HG02884 (cell line): ENCODE results near the gene SIX4.
"Not testable (repeated sequence)": the region's sequence is repeated elsewhere in the genome, so short reads cannot be mapped to it uniquely, and the experiment has no call there.

Source experiments
- ATAC-seq: cut with Tn5 transposase; IDR thresholded peaks from one replicate; pipeline ENCODE4 v1.9.1; 2021; ENCODE audit warnings: mild to moderate bottlenecking, moderate library complexity; ENCODE audit not compliant: unreplicated experiment

Gene SIX4

DNA sequence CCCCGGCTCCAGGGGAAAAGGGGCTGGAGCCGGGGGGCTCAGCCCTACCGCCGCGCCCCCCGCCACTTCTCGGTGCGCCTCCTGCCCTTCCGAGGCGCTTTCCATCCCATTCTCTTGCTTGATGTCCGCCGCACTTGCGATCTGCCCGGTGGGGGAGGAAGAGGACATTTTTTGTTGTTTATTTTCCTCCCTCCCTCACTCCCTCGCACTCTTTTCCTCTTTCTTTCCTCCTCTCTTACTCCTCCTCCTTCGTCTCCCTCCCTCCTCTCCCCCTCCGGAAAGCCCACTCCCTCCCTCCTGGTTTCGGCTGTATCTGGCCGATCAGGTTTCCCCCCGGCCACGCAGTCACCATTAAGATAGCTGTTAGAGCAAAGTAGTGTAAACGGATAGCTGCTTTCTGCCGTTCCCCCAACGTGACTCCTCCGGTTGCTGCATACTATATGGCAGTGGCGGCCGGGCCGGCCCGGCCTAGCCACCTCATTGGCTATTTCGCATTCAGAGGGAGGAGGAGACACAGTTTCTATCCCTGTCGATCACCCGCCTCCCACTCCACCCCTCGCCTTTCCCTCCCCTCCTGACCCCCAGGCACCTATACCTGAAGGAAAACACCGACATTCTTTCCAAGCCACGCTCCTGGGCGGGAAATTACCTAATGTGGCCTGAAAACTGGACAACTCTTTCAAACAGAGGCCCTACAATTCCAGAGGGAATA lies at the start of gene SIX4:
SIX4 (minus strand) TSS at position 445 of the 712 bp plus-strand sequence; CDS start at position 168, 277 bp downstream.
- peak; percentile 51 for ATAC-seq

- no peak for ATAC-seq
These were observed 49.4 kb upstream of the SIX4 start for GRCh38 chr14:60773558-60773957.

DNA sequence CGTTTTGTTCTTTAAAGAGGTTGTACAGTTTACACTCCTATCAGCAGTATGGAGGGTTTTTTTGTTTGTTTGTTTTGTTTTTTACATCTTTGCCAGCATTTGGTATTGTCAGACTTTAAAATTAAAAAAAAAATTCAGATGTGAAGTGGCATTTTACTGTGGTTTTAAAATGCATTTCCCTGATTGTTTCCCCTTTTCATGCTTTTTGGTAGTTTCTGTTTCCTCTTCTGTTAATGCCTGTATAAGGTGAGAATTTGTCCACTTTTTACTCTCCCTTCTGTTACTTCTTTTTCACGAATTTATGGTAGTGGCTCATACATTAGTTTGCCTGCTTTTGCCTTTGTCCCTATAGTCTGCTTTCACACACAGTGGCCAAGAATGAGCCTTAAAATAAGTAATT lies 47.0 kb upstream of the SIX4 start:
- no peak for ATAC-seq

DNA sequence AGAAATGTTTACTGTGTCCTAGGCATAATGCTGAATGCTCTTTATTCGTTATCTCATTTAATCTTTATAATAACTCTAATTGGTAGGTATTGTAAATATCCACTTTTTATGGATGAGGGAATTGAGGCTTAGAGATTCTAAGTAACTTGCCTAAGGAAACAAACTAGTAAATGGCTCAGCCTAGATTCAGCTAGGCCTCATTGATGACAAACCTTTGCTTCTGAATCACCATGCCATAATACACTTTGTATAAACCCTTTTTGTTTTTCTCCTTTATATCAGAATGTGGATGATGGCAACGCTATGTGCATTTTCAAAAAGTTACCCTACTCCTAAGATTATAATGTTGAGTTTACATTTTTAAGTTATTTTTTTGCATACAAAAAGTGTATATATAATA lies 44.5 kb upstream of the SIX4 start:
- no peak for ATAC-seq

DNA sequence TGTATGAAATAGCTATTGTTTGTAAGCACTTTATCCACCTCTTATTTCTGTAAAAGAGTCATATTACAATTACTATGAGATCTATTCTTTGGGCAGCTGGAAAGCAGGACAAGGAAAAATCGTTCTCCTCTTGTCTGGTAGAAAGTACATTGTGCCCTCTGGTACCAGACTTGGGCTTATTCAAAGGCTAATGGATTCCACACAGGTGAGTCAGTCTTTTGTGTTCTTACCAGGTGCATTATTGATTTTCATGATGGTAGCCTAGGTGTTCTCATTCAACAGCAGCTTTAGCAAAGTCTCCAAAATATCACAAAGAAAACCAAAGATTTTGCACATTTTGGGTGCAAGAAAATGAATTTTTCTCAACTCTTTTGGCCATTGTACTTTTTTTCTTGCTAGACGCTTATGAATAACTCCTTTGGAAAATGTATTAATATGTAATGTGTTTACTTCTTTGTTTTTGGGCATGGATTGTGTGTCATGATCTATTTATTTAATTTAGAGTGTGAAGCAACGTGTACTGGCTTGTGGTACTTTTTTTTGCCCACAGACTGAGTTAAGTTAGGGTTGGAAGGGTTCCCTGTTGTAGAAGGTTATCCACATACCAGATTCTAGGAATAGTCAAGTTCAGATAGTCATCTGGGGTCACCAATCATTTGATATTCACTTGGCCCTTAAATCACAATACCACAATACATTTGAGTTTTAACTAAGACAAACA lies 36.7 kb upstream of the SIX4 start:
- ATAC-seq: no peak

DNA sequence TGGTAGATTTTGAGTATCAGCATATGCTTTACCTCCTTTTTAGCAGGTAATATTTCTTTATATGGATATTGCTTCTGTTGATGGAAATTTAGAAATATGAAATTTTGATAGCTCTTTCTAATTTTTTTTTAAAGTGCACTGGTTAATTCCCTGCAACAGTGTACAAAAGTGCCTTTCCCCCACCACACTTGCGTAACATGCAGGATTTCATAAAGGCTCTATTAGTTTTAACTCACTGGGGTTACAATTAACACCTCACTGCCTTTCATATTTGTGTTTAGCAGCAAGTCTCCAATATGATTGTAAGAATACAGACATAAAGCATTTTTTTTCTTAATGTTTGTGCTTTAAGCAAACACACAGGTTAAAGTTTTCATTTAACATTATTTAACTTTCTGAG lies 36.1 kb upstream of the SIX4 start:
- ATAC-seq: no peak

DNA sequence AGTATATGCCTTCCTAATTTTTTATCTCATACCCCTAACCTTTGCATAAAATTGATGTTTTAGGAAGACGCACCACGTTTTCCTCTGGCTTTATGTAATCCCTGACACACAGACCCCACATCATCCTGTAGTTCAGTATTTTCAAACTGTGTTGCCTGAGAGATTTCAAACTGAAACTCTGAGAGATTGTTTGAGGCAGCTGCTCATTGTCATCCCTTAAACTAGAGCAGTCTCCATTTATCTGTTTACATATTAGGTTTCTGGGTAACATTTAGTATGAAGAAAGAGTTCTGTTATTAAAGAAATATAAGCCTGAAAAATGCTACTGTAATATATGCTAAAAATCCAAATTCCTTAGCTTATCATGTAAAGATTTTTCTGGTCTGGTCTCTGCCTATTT lies 34.7 kb upstream of the SIX4 start:
- ATAC-seq: no peak

GRCh38 chr14:60757567-60758002 lies 33.4 kb upstream of the SIX4 start:
- no peak for ATAC-seq

GRCh38 chr14:60756847-60757246 lies 32.7 kb upstream of the SIX4 start:
- ATAC-seq: no peak

- ATAC-seq: peak; percentile 97
These were observed 29.3 kb upstream of the SIX4 start for GRCh38 chr14:60753264-60754119.

- no peak for ATAC-seq
These were observed 20.4 kb upstream of the SIX4 start for GRCh38 chr14:60744566-60744965.

DNA sequence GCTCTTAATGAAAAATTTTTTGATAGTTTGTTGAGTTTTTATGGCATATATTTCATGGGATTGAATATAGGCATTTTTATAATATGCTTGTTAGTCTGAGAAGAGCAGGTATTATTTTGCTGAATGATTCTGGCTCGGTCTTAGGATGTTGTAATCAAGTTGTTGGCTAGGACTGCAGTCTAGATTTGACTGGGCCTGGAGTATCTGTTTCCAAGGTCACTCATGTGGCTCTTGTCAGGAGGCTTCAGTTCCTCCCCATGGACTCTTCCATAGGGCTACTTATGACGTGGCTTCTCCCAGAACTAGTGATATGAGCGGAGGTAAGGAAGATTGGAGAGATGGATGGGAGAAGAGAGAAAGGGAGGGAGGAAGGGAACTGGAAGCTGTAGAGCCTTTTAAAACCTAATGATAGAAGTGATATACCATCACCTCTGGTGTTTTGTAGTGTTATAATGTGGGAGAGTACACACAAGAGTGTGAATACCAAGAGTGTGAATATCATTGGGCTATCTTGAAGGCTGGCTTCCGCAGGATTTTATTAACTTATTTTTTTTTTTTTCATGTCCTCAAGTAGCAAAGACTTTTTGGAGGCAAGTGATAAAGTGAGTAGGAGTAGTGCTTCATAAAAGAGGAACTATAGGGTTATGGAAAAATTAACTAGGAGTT lies 14.8 kb upstream of the SIX4 start:
- ATAC-seq: no peak

DNA sequence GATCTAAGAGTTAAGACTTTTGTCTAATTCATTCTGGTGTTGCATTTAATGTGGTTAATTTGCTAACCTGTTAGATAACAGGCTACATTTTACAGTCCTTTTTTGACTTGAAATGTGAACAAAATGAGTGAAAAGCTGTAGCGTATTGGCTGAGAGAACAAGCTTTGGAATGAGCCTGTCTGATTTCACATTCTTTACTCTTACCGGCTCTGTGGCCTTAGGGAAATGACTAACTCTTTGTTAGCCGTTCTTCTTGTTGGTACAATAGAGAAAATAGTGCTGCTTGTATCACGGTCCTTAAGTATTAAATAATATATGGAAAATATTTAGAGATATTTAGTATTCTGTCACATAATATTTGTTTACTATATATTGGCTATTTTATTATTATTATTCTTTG lies 12.3 kb upstream of the SIX4 start:
- ATAC-seq: no peak

DNA sequence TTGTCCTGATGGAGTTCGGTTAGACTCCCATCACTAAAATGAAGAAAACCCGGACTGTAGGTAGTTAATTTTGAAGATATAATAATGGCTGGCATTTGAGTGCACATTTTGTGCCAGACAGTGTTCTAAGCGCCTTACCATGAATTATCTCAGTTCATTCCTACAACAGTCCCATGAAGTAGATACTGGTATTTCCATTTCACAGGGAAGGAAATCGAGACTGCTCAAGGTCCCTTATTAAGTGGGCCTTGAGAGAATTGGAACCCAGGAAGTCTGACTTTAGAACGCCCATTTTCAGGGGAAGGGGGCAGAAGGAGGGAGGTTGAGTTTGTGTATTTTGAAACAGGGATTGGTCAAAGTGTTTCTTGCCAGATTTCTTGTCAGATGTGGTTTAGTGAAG lies 11.3 kb upstream of the SIX4 start:
- no peak for ATAC-seq

- peak; percentile 97 for ATAC-seq
These were observed 10.5 kb upstream of the SIX4 start, which contains the start of gene MNAT1 for GRCh38 chr14:60734465-60735242. TSS of gene MNAT1 (plus strand) at chr14:60734761. CDS start at chr14:60734863, 102 bp downstream.

DNA sequence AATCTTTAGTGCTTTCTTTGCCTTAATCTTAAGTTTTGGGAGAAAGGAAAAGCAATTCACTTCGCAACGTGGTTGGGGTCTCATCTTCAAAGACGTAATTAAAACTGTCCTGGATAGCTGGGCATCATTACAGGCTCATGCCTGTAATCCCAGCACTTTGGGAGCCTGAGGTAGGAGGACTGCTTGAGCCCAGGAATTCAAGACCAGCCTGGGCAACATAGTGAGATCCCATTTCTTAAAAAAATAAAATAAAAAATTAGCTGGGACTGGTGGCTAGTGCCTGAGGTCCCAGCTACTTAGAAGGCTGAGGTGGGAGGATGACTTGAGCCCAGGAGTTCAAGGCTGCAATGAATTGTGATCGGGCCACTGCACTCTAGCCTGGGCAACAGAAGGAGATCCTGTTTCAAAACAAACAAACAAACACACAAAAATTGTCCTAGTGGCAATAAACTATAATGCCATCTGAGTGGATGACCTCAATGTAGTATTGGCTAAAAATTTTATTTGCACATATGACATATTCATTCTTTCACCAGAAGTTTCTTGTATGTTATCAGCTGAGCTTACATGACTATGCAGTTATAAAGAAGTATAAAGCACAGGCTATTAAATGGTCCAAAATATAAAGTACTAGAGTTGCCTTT lies 8.8 kb upstream of the SIX4 start:
- no peak for ATAC-seq

GRCh38 chr14:60731291-60731690 lies 7.1 kb upstream of the SIX4 start:
- ATAC-seq: not testable (repeated sequence)

- ATAC-seq: peak; percentile 37
These were observed 840 bp downstream of the SIX4 start for GRCh38 chr14:60723116-60723906.
